H1 (cell line): ENCODE results near the gene STAT5A. TPM values are rescaled to one million over a fixed set of nuclear protein-coding genes. Genes with fewer than 3 reads are reported as not detected.

ENCODE experiments used
- CTCF ChIA-PET: fragments of 300-600 bp; sonication (Branson Sonifier 250); formaldehyde crosslinking; loops from one replicate; lab custom pipeline; 2021; ENCODE audit not compliant: partially characterized antibody; lab: Charles Lee
- POLR2A ChIA-PET: fragments of 300-600 bp; sonication (Branson Sonifier 250); formaldehyde crosslinking; loops from one replicate; lab custom pipeline; 2021; ENCODE audit warnings: inconsistent platforms; ENCODE audit not compliant: partially characterized antibody; lab: Charles Lee
- DNase-seq, 2 experiments: peaks; one replicate each; pipeline versions ENCODE4 v3.0.0 to v3.0.0-alpha.2; 2010 to 2022; ENCODE audit warnings: low spot score in 2 of 2, low read depth in 1 of 2, mixed read lengths in 1 of 2
- FAIRE-seq: peaks from 2 replicates; lab custom pipeline; 2011; peaks lifted over from hg19 to GRCh38; lab: Jason Lieb, UNC
- H2AFZ ChIP-seq: 2 replicates; pipeline ENCODE4 v1.8.1; 2012; ENCODE audit warnings: low read length, inconsistent platforms
- H2AK5ac ChIP-seq: 2 replicates; pipeline ENCODE4 v1.6.1; 2013; ENCODE audit warnings: low read depth, low read length
- H2BK120ac ChIP-seq: replicated peaks from 2 replicates; pipeline ENCODE3; 2013; ENCODE audit warnings: low read depth, low read length, inconsistent platforms
- H2BK12ac ChIP-seq: 2 replicates; pipeline ENCODE4 v1.6.1; 2013; ENCODE audit warnings: low read depth, low read length
- H2BK15ac ChIP-seq: 2 replicates; pipeline ENCODE4 v1.6.1; 2013; ENCODE audit warnings: low read length
- H2BK20ac ChIP-seq: 2 replicates; pipeline ENCODE4 v1.6.1; 2013; ENCODE audit warnings: low read length
- H2BK5ac ChIP-seq: 2 replicates; pipeline ENCODE4 v1.6.1; 2013; ENCODE audit warnings: low read depth, low read length
- H3K14ac ChIP-seq: 2 replicates; pipeline ENCODE4 v1.6.1; 2013; ENCODE audit warnings: inconsistent platforms; ENCODE audit not compliant: insufficient read length
- H3K18ac ChIP-seq: 2 replicates; pipeline ENCODE4 v1.6.1; 2013; ENCODE audit warnings: low read length; ENCODE audit errors: extremely low read depth
- H3K23ac ChIP-seq: 2 replicates; pipeline ENCODE4 v1.6.1; 2013; ENCODE audit warnings: inconsistent platforms; ENCODE audit not compliant: insufficient read length
- H3K23me2 ChIP-seq: 2 replicates; pipeline ENCODE4 v1.6.1; 2013; ENCODE audit warnings: low read depth, low read length
- H3K27ac ChIP-seq: 2 replicates; pipeline ENCODE4 v1.6.1; 2011; ENCODE audit warnings: low read depth, low read length, inconsistent platforms
- H3K27me3 ChIP-seq, 4 experiments: replicated peaks in 1 of 4; 1 replicate in 1 of 4; 2 replicates in 3 of 4; pipeline versions ENCODE4 v1.6.1 to v1.8.1; 2011 to 2013; ENCODE audit warnings: low read length in 3 of 4, mild to moderate bottlenecking in 3 of 4, inconsistent platforms in 2 of 4, mixed read lengths in 2 of 4, moderate library complexity in 1 of 4; ENCODE audit not compliant: control insufficient read depth in 3 of 4, insufficient read depth in 3 of 4; ENCODE audit errors: extremely low read depth in 1 of 4
- H3K36me3 ChIP-seq, 4 experiments: 2 replicates each; pipeline versions ENCODE4 v1.6.1 to v1.8.1; 2011 to 2013; ENCODE audit warnings: mild to moderate bottlenecking in 4 of 4, low read length in 3 of 4, moderate library complexity in 2 of 4, control low read depth in 1 of 4, inconsistent platforms in 1 of 4; ENCODE audit not compliant: insufficient read depth in 4 of 4, control insufficient read depth in 2 of 4
- H3K4ac ChIP-seq: replicated peaks from 2 replicates; pipeline ENCODE3; 2013; ENCODE audit warnings: low read length, low read depth, mixed read lengths, inconsistent platforms; ENCODE audit not compliant: insufficient read length
- H3K4me1 ChIP-seq, 4 experiments: replicated peaks in 1 of 4; 1 replicate in 1 of 4; 2 replicates in 3 of 4; pipeline versions ENCODE4 v1.6.1 to v1.8.1; 2011 to 2013; ENCODE audit warnings: low read length in 3 of 4, inconsistent platforms in 2 of 4, mixed read lengths in 1 of 4; ENCODE audit not compliant: insufficient read depth in 4 of 4, control insufficient read depth in 3 of 4
- H3K4me2 ChIP-seq, 2 experiments: 2 replicates each; pipeline versions ENCODE4 v1.6.1 to v1.8.1; 2011 to 2013; ENCODE audit warnings: low read depth in 2 of 2, low read length in 2 of 2, control low read depth in 1 of 2, inconsistent platforms in 1 of 2, mild to moderate bottlenecking in 1 of 2; ENCODE audit not compliant: insufficient read depth in 1 of 2
- H3K4me3 ChIP-seq, 4 experiments: fragments of 200-600, 300-600 bp in 1 of 4; sonication (generic), shearing (Covaris generic), sonication (Bioruptor Twin) in 1 of 4; 2 replicates each; pipeline versions ENCODE4 v1.5.1 to v1.8.1; 2011 to 2016; ENCODE audit warnings: low read length in 4 of 4, low read depth in 3 of 4, control low read depth in 2 of 4, inconsistent platforms in 2 of 4, mild to moderate bottlenecking in 2 of 4, mixed read lengths in 1 of 4, moderate library complexity in 1 of 4; ENCODE audit not compliant: insufficient read depth in 2 of 4; ENCODE audit errors: extremely low read depth in 1 of 4
- H3K56ac ChIP-seq: replicated peaks from 2 replicates; pipeline ENCODE3; 2013; ENCODE audit warnings: low read depth, mild to moderate bottlenecking, mixed read lengths, low read length, inconsistent platforms; ENCODE audit not compliant: insufficient read length
- H3K79me1 ChIP-seq: 2 replicates; pipeline ENCODE4 v1.6.1; 2013; ENCODE audit warnings: low read depth, low read length, control low read depth
- H3K79me2 ChIP-seq, 2 experiments: 2 replicates each; pipeline versions ENCODE4 v1.6.1 to v1.8.1; 2012 to 2013; ENCODE audit warnings: low read length in 2 of 2, mild to moderate bottlenecking in 2 of 2, inconsistent platforms in 1 of 2; ENCODE audit not compliant: insufficient read depth in 2 of 2, control insufficient read depth in 1 of 2
- H3K9ac ChIP-seq, 4 experiments: replicated peaks in 1 of 4; 1 replicate in 1 of 4; 2 replicates in 3 of 4; pipeline versions ENCODE4 v1.6.1 to v1.8.1; 2011 to 2013; ENCODE audit warnings: low read depth in 3 of 4, low read length in 3 of 4, control low read depth in 2 of 4, mild to moderate bottlenecking in 2 of 4, moderate library complexity in 2 of 4, inconsistent platforms in 1 of 4; ENCODE audit errors: extremely low read depth in 1 of 4
- H3K9me3 ChIP-seq, 2 experiments: 2 replicates each; pipeline versions ENCODE4 v1.6.1 to v1.8.1; 2012 to 2013; ENCODE audit warnings: mild to moderate bottlenecking in 2 of 2, moderate library complexity in 2 of 2, control low read depth in 1 of 2, inconsistent platforms in 1 of 2, low read depth in 1 of 2, low read length in 1 of 2, mixed read lengths in 1 of 2; ENCODE audit not compliant: insufficient read depth in 2 of 2
- H4K20me1 ChIP-seq, 2 experiments: replicated peaks in 1 of 2; 2 replicates each; pipeline versions ENCODE3 to v1.8.1; 2011 to 2013; ENCODE audit warnings: inconsistent platforms in 2 of 2, low read length in 2 of 2, mild to moderate bottlenecking in 1 of 2; ENCODE audit not compliant: insufficient read depth in 2 of 2, control insufficient read depth in 1 of 2
- H4K5ac ChIP-seq: 2 replicates; pipeline ENCODE4 v1.6.1; 2013; ENCODE audit warnings: low read length, low read depth, mixed read lengths, inconsistent platforms; ENCODE audit not compliant: insufficient read length
- H4K8ac ChIP-seq: 2 replicates; pipeline ENCODE4 v1.8.0; 2013; ENCODE audit warnings: mild to moderate bottlenecking, moderate library complexity, low read length, inconsistent platforms; ENCODE audit not compliant: insufficient read depth; ENCODE audit errors: extremely low read depth
- H4K91ac ChIP-seq: replicated peaks from 2 replicates; pipeline ENCODE3; 2013; ENCODE audit warnings: low read length, mixed read lengths, inconsistent platforms; ENCODE audit not compliant: insufficient read length
- CBX8 ChIP-seq: fragments of 300-800, 300-1000 bp; sonication (generic); IDR thresholded peaks from 2 replicates; pipeline ENCODE4 v1.7.1; 2016; ENCODE audit warnings: low read depth, low read length, borderline replicate concordance
- E2F6 ChIP-seq: IDR thresholded peaks from 2 replicates; pipeline ENCODE4 v1.6.1; 2012; ENCODE audit warnings: inconsistent platforms
- EGR1 ChIP-seq: IDR thresholded peaks from 2 replicates; pipeline ENCODE4 v1.6.1; 2011; ENCODE audit warnings: low read depth, low read length, borderline replicate concordance
- GABPA ChIP-seq: IDR thresholded peaks from 2 replicates; pipeline ENCODE4 v1.6.1; 2011; ENCODE audit warnings: mild to moderate bottlenecking, low read length, moderate library complexity, borderline replicate concordance; ENCODE audit not compliant: insufficient read depth
- RAD21 ChIP-seq, 2 experiments: IDR thresholded peaks in 1 of 2; conservative IDR thresholded peaks in 1 of 2; 2 replicates each; pipeline ENCODE4 v1.6.1; 2011; ENCODE audit warnings: low read depth in 2 of 2, low read length in 2 of 2, improper control_type of control experiment in 1 of 2, inconsistent platforms in 1 of 2, mild to moderate bottlenecking in 1 of 2, moderate library complexity in 1 of 2
- RFX5 ChIP-seq: IDR thresholded peaks from 2 replicates; pipeline ENCODE4 v1.6.1; 2011; ENCODE audit warnings: low read depth, low read length, improper control_type of control experiment, borderline replicate concordance
- SP4 ChIP-seq: IDR thresholded peaks from 2 replicates; pipeline ENCODE4 v1.6.1; 2012; ENCODE audit warnings: low read length, inconsistent platforms
- USF2 ChIP-seq: IDR thresholded peaks from 2 replicates; pipeline ENCODE4 v1.6.1; 2011; ENCODE audit warnings: low read length, improper control_type of control experiment
- WGBS, 2 experiments: shearing (Covaris generic) in 1 of 2; methylation state at CpG; one replicate each; pipeline versions ENCODE4 v1.1.6 to v1.1.7; 2013 to 2015; ENCODE audit warnings: low lambda C conversion rate in 2 of 2, mixed read lengths in 2 of 2, inconsistent platforms in 1 of 2, low coverage in 1 of 2, missing lambda C conversion rate in 1 of 2; ENCODE audit not compliant: insufficient replicate concordance in 2 of 2, insufficient coverage in 1 of 2, insufficient read length in 1 of 2; ENCODE audit errors: extremely low coverage in 1 of 2, missing lambda C conversion rate in 1 of 2; 5-methylcytosine and 5-hydroxymethylcytosine counted together
- polyA plus RNA-seq, 7 experiments: library from polyadenylated mRNA; depleted of rRNA in 3 of 7; stranded (reverse) in 5 of 7; unstranded in 2 of 7; fragments of >200 nt in 5 of 7; fragments of 200-250 nt in 2 of 7; gene quantifications; 1 replicate in 5 of 7; 2 replicates in 1 of 7; 4 replicates in 1 of 7; pipeline versions ENCODE4 v1.2.1 to v1.2.3, GENCODE V29; 2011 to 2013; ENCODE audit warnings: missing spikeins in 2 of 7, mixed read lengths in 2 of 7
- total RNA-seq: library from RNA; stranded (reverse); fragmentation: NEBNext Ultra II Directional; extraction: Animal tissue kit (Norgen Biotek cat#: 25700); gene quantifications from 2 replicates; pipeline ENCODE4 v1.2.1, GENCODE V29; 2021

Gene STAT5A
- total and polyA plus RNA-seq, 2 of the 8 experiments (the other 6 are each of a cell fraction or from before 2014, with no cell fraction given): 4.2 to 5.4 TPM

GRCh38 chr17:42312285-42313130, 24.2 kb downstream of the STAT5A start:
- Histone ChIP-seq H3K23ac (no peak overlapping the region), H3K36me3 (peaks cover 2 to 25% (median 19%) of the 10 kb centered on the region in 4 experiments; a peak in 6 of 8 replicates), H4K20me1 (peaks cover 0 to 3% of the 10 kb centered on the region in 2 experiments), H3K79me2 (no peaks in the 10 kb centered on the region), H3K23me2 (no peaks in the 10 kb centered on the region), H3K4me3 (peak overlapping the region in 3 of 4 experiments; percentile 13 to 46 (median 26); a peak in 4 of 8 replicates), H3K9ac (0 out of 7 replicates have a peak overlapping the region, but pooled peaks of 1 of the 4 experiments have one; percentile 7), H4K5ac (no peak overlapping the region), H3K79me1 (no peaks in the 10 kb centered on the region; the same call in 1 of the 2 replicates), H2BK15ac (no peak overlapping the region), H2BK120ac (no peak overlapping the region), H2AK5ac (no peak overlapping the region), H3K4ac (no peak overlapping the region), H2BK5ac (no peak overlapping the region), H3K4me2 (peak overlapping the region; percentile 14 to 64; a peak in 3 of 4 replicates), H2AFZ (no peak overlapping the region), H4K91ac (no peak overlapping the region), H3K27ac (no peak overlapping the region), H3K14ac (no peak overlapping the region), H2BK20ac (no peak overlapping the region), H3K56ac (no peak overlapping the region), H4K8ac (peak overlapping the region; percentile 94), H3K4me1 (peaks cover 5 to 20% (median 8%) of the 10 kb centered on the region in 4 experiments; a peak in 6 of 7 replicates), H3K18ac (no peak overlapping the region), H3K27me3 (no peaks in the 10 kb centered on the region), H2BK12ac (no peak overlapping the region), H3K9me3 (no peaks in the 10 kb centered on the region)
- no peak for FAIRE-seq
- WGBS, 2 experiments: 30% methylated on average over 35 of the region's 54 CpGs; no CpG with 5 or more reads in 1 of the 2 experiments
- POLR2A ChIA-PET: interaction anchor here (0.5 to 4.8 kb wide), 13 partner anchors 11 to 673 kb away, joined by 3 to 33 read pairs (median 4); partner anchors contain the start of genes STAT3 and STAT5A
- CTCF ChIA-PET: interaction anchor here (0.5 to 24.6 kb wide), 20 partner anchors 10 to 608 kb away, joined by 3 to 542 read pairs (median 4); partner anchors contain the start of gene CAVIN1
- peak in 1 of 2 experiments; percentile 90 for DNase-seq
- TF ChIP-seq SP4: 0 out of 2 replicates have a peak, but pooled peaks have one; percentile 49
- no peak for TF ChIP-seq RFX5
- peak; percentile 72 to 76 for TF ChIP-seq RAD21 (IDR thresholded peaks at IDR 0.05 in 1 of 2, conservative IDR thresholded peaks at IDR 0.05 in 1 of 2; ENCODE audit: low read depth in 2 of 2, low read length in 2 of 2)
- 0 out of 2 replicates have a peak, but pooled peaks have one; percentile 36 for TF ChIP-seq USF2
- TF ChIP-seq E2F6: peak; percentile 89
- TF ChIP-seq GABPA: peak; percentile 84
- TF ChIP-seq EGR1: peak; percentile 58; the same call in 1 of the 2 replicates
- no peak for TF ChIP-seq CBX8
